ENCODE measurements around the gene WDR53.
"Not testable (repeated sequence)": the region's sequence is repeated elsewhere in the genome, so short reads cannot be mapped to it uniquely, and the experiment has no call there.

The WDR53 gene

GRCh38 chr3:196557236-196557635 lies 11.1 kb downstream of the WDR53 start:
- no peak for DNase-seq

DNA sequence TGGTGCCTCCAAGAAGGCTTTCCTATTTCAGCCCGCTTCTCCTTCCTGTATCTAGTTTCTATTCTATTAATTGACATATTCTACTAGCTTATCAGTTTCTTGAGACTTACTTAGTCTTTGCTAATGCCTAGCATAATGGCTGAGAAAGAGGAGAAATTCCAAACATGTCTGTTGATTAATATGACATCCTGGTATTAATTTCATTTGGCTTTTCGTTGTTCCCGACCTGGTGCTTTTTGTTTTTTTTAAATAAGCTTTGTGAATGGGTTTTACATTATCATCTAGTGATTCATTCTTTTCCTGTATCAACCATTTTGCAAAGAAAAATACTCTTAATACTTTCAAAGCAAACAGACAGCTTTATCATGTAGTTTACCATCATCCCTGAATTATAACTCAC lies 13.1 kb downstream of the WDR53 start:
- DNase-seq: no peak

- no peak for DNase-seq
These were observed 14.1 kb downstream of the WDR53 start for GRCh38 chr3:196554205-196554604.

DNA sequence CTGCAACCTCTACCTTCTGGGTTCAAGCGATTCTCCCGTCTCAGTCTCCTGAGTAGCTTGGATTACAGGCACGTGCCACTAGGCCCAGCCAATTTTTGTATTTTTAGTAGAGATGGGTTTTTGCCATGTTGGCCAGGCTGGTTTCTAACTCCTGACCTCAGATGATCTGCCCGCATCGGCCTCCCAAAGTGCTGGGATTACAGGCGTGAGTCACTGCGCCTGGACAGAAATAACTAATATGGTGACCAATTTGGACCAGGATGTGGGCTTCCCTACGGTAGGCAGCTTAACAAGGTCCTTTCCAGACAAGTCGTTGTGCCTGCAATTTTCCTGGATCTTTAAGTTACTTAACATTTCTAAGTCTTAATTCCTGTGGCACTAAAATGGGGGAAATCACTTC lies 14.8 kb downstream of the WDR53 start:
- DNase-seq: no peak

- DNase-seq: no peak
These were observed 16.1 kb downstream of the WDR53 start for GRCh38 chr3:196552253-196552652.

- not testable (repeated sequence) for DNase-seq
These were observed 18.2 kb downstream of the WDR53 start for GRCh38 chr3:196550172-196550571.

DNA sequence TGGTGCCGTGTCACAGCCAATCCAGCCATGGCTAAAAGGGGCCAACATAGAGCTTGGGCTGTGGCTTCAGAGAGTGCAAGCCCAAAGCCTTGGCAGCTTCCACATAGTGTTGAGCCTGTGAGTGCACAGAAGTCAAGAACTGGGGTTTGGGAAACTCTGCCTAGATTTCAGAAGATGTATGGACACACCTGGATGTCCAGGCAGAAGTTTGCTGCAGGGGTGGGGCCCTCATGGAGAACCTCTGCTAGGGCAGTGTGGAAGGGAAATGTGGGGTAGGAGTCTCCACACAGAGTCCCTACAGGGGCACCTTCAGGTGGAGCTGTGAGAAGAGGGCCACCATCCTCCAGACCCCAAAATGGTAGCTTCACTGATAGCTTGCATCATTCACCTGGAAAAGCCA lies 19.0 kb downstream of the WDR53 start:
- not testable (repeated sequence) for DNase-seq

DNA sequence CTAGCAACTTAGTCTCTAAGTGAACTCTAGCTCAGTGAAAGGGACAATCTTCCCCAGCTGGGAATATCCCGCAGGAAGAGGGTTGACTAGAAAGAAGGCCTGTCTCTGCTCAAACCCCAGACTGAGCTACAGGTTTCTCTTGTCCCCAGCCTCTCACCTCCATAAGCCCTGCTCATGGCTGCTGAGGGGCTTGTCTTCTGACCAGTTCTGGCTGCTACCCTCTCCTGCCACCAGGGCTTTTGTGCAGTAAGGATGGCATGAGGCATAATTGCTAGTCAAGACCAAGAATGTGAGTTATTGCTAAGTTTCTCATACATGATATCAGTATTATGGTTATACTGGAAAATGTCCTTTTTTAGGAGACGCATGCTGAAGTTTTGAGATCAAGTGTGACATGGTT lies 21.3 kb downstream of the WDR53 start:
- DNase-seq: no peak

- DNase-seq: no peak
These were observed 21.8 kb downstream of the WDR53 start for GRCh38 chr3:196546537-196546936.

DNA sequence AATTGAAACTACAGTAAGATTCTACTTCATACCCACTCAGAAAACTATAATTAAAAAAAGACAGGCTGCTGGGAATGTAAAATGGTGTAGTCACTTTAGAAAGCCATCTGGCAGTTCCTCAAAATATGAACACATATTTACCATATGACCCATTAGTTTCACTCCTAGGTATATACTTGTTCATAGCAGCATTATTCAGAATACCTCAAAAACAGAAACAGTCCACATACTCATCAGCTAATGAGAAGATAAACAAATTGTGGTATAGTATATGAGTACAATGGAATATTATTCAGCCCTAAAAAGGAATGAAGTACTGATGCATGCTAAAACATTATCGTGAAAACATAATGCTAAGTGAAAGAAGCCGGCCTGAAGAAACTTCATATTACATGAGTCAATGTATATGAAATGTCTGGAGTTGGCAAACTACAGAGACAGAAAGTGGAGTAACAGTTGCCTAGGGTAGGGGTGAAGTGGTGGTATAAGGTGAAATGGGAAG lies 23.8 kb downstream of the WDR53 start:
- no peak for DNase-seq

DNA sequence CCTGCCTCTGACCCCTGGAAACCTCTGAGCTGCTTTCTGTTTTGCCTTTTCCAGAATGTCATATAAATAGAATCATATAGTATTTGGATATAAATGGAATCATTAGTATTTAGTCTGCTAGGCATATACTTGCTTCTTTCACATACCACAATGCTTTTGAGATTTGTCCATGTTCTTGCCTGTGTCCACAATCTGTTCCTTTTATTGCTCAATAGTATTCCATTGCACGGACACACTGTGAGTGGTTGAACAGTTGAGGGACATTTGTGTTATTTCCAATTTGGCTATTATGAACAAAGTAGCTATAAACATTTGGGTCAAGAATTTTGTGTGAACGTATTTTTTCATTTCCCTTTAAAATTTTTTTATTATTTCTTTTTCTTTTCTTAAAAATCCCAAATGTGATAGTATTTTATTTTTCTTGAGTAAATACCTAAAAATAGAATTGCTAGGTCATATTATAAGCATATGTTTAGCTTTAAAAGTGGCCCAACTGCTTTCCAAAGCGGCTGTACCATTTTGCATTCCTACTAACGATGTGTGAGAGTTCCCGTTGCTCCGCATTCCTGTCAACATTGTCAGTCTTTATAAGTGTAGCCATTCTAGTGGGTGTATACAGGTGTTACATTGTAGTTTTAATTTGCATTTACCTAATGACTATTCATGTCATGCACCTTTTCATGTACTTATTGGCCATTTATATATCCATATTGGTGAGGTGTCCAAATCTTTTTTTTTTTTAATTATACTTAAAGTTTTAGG lies 26.5 kb downstream of the WDR53 start:
- no peak for DNase-seq

DNA sequence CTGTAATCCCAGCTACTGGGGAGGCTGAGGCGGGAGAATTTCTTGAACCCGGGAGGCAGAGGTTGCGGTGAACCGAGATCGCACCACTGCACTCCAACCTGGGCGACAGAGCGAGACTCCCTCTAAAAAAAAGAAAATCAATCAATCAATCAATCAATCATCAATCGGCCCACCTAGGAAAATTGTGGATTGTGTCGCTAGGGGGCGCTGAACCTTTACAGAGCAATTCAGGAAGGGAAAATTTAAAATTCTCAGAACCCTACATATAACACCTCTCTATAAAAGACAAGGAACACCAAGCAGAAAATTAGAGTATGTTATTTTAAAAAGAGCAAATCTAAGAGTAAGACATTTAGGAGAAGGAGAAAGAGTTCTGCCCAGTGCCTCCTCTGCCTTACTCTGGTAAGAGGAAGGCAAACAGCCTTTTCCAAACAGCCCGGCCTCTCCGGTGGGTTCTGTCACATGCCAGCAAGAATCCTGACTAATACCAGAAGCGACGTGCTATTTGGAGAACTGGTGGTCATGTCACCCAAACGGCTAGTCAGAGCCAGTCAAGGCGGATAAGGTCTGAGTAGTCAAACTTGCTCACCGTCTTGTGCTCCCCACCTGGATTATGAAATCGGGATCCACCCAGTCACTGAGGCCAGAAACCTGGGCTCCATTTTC lies 30.9 kb downstream of the WDR53 start:
- peak; percentile 34 for DNase-seq

DNA sequence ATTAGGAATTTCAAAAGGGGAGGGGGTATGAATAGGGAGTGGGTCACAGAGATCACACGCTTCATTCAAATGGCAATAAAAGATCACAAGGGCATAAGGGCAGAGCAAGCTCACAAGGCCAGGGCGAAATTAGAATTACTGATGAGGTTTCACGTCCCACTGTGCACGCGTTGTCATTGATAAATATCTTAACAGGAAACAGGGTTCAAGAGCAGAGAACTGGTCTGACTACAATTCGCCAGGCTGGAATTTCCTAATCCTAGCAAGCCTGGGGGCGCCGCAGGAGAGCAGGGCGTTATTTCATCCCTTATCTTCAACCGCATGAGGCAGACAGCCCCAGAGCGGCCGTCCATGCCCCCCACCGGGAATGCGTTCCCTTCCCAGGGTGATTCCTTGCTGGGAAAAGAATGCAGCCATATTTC lies 35.1 kb downstream of the WDR53 start:
- no peak for DNase-seq

GRCh38 chr3:196531418-196531817 lies 36.9 kb downstream of the WDR53 start:
- no peak for DNase-seq

GRCh38 chr3:196528639-196529233 lies 39.6 kb downstream of the WDR53 start:
- peak; percentile 76 for DNase-seq

DNA sequence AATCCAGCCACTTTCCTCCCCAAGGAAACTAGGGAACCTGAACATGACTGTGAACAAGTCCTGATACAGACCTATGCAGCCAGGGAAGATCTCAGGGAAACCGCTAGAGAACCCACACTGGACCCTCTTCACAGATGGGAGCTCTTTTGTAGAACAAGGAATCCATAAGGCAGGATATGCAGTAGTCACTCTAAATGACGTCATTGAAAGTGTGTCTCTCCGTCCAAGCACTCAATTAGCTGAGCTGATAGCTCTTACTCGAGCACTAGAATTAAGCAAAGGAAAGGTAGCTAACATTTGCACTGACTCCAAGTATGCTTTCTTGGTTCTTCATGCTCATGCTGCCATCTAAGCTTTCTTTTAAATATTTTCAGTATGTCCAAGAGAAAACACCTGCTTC lies 43.2 kb downstream of the WDR53 start:
- DNase-seq: no peak

DNA sequence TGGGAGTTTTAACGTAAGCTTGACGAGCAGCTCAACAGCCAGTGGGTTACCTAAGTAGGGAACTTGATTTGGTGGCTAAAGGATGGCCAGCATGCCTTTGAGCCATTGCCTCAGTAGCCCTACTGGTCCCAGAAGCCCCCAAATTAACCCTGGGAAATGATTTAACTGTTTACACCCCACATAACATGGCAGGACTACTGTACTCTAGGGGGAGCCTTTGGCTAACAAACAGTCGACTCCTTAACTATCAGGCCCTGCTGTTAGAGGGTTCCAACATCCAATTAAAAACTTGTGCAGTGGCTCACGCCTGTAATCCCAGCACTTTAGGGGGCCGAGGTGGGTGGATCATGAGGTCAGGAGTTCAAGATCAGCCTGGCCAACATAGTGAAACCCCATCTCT lies 43.8 kb downstream of the WDR53 start:
- DNase-seq: no peak

GRCh38 chr3:196523841-196524240 lies 44.5 kb downstream of the WDR53 start:
- DNase-seq: no peak

DNA sequence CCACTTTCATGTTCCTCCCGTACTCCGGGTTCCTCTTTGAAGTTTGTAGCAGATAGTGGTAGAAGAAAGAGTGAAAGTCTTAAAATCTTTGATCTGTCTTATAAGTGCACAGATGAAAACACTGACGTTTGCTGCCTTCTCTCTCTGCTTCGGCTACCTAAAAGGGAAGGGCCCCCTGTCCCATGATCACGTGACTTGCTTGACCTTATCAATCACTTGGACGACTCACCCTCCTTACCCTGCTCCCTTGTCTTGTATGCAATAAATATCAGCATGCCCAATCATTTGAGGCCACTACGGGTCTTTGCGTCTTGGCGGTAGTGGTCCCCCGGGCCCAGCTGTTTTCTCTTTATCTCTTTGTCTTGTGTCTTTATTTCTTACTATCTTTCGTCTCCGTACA lies 47.1 kb downstream of the WDR53 start:
- not testable (repeated sequence) for DNase-seq

- DNase-seq: no peak
These were observed 48.7 kb downstream of the WDR53 start for GRCh38 chr3:196519718-196520082.

DNA sequence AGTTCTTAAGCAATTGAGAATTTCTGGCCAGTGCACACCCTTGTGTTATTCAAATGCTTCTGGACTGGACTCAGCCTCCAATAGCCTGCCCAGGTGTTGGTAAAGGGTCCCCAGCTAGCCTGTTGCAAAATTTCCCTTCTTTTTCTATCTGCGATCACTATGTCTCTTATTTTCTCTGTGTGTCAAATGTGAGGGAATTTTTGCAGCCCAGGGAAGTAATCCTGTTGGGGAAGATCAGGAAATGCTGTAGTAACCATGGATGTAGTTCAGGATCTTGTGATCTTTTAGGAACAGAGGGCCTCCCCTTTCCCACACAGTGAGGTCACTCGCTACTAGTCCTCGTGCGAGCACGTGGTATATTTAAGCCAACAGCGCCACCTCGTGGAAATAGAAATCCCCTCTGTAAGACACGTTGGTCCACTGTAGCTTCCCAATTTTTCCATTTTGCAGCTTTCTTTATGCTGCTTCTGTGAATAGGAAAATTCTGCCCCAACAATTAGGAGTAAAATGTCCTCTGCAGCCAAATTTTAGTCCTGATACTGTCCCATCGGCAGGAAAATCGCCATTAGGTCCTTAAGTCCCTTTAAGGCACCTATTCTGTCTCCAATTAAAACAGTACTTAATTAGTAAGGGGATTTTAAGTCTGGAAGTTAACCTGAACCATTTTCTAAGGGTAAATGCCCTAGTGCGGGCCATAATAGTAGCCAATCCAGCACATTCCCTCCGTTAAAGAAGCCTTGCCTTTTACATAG lies 49.2 kb downstream of the WDR53 start:
- DNase-seq: peak; percentile 34

DNA sequence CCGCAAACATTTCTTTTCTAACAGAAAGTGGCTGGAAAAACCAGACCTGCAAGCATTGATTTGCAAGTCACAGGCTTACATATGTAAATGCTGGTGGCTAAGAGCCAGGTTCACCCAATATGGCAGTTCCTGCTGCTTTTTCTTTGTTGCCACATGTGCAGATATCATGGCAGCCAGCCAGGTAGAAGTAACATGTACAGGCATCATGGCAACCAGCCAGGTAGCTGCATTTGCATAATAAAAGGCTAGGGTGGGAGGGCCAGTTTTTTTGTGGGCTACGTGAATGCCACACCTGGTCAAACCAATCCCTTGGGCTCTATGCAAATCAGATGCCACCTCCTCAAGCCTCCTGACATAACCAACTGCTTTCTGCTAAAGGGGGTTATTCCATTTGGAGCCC lies 50.4 kb downstream of the WDR53 start:
- no peak for DNase-seq

DNA sequence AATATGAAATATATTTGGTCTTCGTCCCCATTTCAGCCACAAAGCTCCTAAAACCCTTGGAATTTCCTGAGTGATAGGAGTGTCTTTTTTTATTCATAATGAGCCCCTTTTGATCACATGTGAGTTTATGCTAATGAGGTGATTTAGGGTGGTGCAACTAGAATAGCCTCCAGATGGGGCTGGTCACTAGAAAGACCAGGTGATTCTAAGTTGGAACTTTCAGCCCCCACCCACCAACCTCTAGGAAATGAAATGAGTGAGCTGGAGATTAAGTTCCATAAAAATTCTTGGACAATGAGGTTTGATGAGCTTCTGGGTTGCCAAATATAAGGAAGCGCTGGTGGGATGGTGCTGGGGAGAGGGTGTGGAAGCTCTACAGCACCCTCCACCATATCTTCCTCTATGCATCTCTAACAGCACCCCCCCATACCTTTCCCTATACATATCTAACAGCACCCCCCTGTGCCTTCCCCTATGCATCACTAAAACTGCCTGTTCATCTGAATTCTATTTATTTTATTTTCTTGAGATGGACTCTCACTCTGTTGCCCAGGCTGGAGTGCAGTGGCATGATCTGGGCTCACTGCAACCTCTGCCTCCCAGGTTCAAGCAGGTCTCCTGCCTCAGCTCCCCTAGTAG lies 51.1 kb downstream of the WDR53 start:
- DNase-seq: no peak
